PC-3 (cell line): ENCODE measurements around the gene RIT2. TPM values are rescaled to one million over a fixed set of nuclear protein-coding genes. Genes with fewer than 3 reads are reported as not detected.

ENCODE experiments used
- ATAC-seq: fragments of 200-7000 bp; cut with Tn5 transposase; 2 replicates; pipeline ENCODE4 v1.9.1; 2020; ENCODE audit warnings: mild to moderate bottlenecking, moderate library complexity
- BruUV-seq: library from RNA; stranded (reverse); fragments of 400-500 nt; replicated peaks from 2 replicates; lab custom pipeline; 2021; lab: Mats Ljungman, UMichigan
- CTCF ChIA-PET: fragments of 300-600 bp; sonication (Branson Sonifier 250); formaldehyde crosslinking; loops from one replicate; lab custom pipeline; 2022; ENCODE audit warnings: antibody characterized with exemption; lab: Charles Lee
- POLR2A ChIA-PET: fragments of 300-600 bp; sonication (Branson Sonifier 250); formaldehyde crosslinking; loops from one replicate; lab custom pipeline; 2022; ENCODE audit warnings: antibody characterized with exemption; ENCODE audit not compliant: unreplicated experiment; lab: Charles Lee
- DNase-seq: peaks from one replicate; pipeline ENCODE4 v3.0.0-alpha.2; 2015
- H2AFZ ChIP-seq: fragments of 300-600 bp; sonication (generic); 2 replicates; pipeline ENCODE4 v1.6.0; 2016; ENCODE audit warnings: antibody characterized with exemption, low read length
- H3F3A ChIP-seq: fragments of 300-600 bp; sonication (generic); one replicate; pipeline ENCODE4 v1.6.0; 2017; ENCODE audit warnings: antibody characterized with exemption, low read length, control low read depth, mild to moderate bottlenecking; ENCODE audit not compliant: unreplicated experiment
- H3K27ac ChIP-seq: fragments of 300-600 bp; sonication (generic); 2 replicates; pipeline ENCODE4 v1.5.1; 2016; ENCODE audit warnings: mild to moderate bottlenecking, low read length
- H3K27me3 ChIP-seq: fragments of 300-600 bp; sonication (generic); 2 replicates; pipeline ENCODE4 v1.6.1; 2016; ENCODE audit warnings: low read length, mixed read lengths
- H3K36me3 ChIP-seq: fragments of 300-600 bp; sonication (generic); 2 replicates; pipeline ENCODE4 v1.6.1; 2016; ENCODE audit warnings: low read depth, mixed run types, low read length, mixed read lengths
- H3K4me1 ChIP-seq: fragments of 300-600 bp; sonication (generic); 2 replicates; pipeline ENCODE4 v1.5.1; 2016; ENCODE audit warnings: low read length; ENCODE audit not compliant: insufficient read depth
- H3K4me2 ChIP-seq: fragments of 300-600 bp; sonication (generic); 2 replicates; pipeline ENCODE4 v1.6.0; 2016; ENCODE audit warnings: low read length
- H3K4me3 ChIP-seq: fragments of 300-600 bp; sonication (generic); 2 replicates; pipeline ENCODE4 v1.5.1; 2016; ENCODE audit warnings: mild to moderate bottlenecking, low read length, mixed read lengths
- H3K79me2 ChIP-seq: fragments of 300-600 bp; sonication (generic); 2 replicates; pipeline ENCODE4 v1.6.1; 2017; ENCODE audit warnings: low read length, mixed read lengths
- H3K9ac ChIP-seq: fragments of 300-600 bp; sonication (generic); 2 replicates; pipeline ENCODE4 v1.6.0; 2016; ENCODE audit warnings: mild to moderate bottlenecking, low read length
- H3K9me2 ChIP-seq: fragments of 300-600 bp; sonication (generic); replicated peaks from 2 replicates; pipeline ENCODE4 v1.6.1; 2016; ENCODE audit warnings: mixed run types, low read length, mixed read lengths
- H3K9me3 ChIP-seq: fragments of 300-600 bp; sonication (generic); 2 replicates; pipeline ENCODE4 v1.6.1; 2016; ENCODE audit warnings: low read length, mixed read lengths
- H4K20me1 ChIP-seq: fragments of 300-600 bp; sonication (generic); 2 replicates; pipeline ENCODE4 v1.6.1; 2016; ENCODE audit warnings: low read length, mixed read lengths
- CTCF ChIP-seq: fragments of 300-600 bp; sonication (generic); conservative IDR thresholded peaks from 2 replicates; pipeline ENCODE4 v1.5.1; 2017; ENCODE audit warnings: antibody characterized with exemption, low read depth, mild to moderate bottlenecking, low read length
- EZH2 ChIP-seq: fragments of 300-600 bp; sonication (generic); IDR thresholded peaks from one replicate; pipeline ENCODE4 v1.6.1; 2017; ENCODE audit warnings: antibody characterized with exemption, mild to moderate bottlenecking, low read length; ENCODE audit not compliant: unreplicated experiment
- EZH2phosphoT487 ChIP-seq: fragments of 300-600 bp; sonication (generic); IDR thresholded peaks from 2 replicates; pipeline ENCODE4 v1.6.1; 2018; ENCODE audit warnings: mild to moderate bottlenecking, antibody characterized with exemption, low read length, borderline replicate concordance
- intact Hi-C: fragments of 100-400 bp; cut with micrococcal nuclease; formaldehyde crosslinking; loops from 2 replicates; pipeline ENCODE4 v1.9.0; 2023
- total RNA-seq: library from RNA; depleted of rRNA; stranded (reverse); fragments of >200 nt; gene quantifications from 2 replicates; pipeline ENCODE4 v1.2.3, GENCODE V29; 2014

RIT2 gene
- total RNA-seq, 1 experiment from 2014 or later = not detected

- intact Hi-C loops = no loop called here
- TF ChIP-seq EZH2 (no peak), CTCF (no peak), EZH2phosphoT487 (no peak)
- H4K20me1 ChIP-seq = no peaks in the 10 kb centered on the region
- no peak for ATAC-seq
- H3F3A ChIP-seq = no peaks in the 10 kb centered on the region
- no peaks in the 10 kb centered on the region for H3K9me2 ChIP-seq
- POLR2A ChIA-PET = no interaction called here
- no peak for DNase-seq
- H3K4me3 ChIP-seq = no peak overlapping the region
- no peak overlapping the region for H2AFZ ChIP-seq
- no peaks in the 10 kb centered on the region for H3K4me1 ChIP-seq
- no peaks in the 10 kb centered on the region for H3K79me2 ChIP-seq
- H3K27ac ChIP-seq = no peak overlapping the region
- no peaks in the 10 kb centered on the region for H3K9me3 ChIP-seq
- BruUV-seq = no TSS peak
- H3K27me3 ChIP-seq = no peaks in the 10 kb centered on the region
- CTCF ChIA-PET = no interaction called here
- no peak overlapping the region for H3K4me2 ChIP-seq
- no peak overlapping the region for H3K9ac ChIP-seq
- no peaks in the 10 kb centered on the region for H3K36me3 ChIP-seq
Observed at GRCh38 chr18:43029414-43029813, 86.1 kb downstream of the RIT2 start.

- no peak overlapping the region for H3K4me2 ChIP-seq
- CTCF ChIA-PET = no interaction called here
- TF ChIP-seq CTCF (no peak), EZH2phosphoT487 (no peak), EZH2 (no peak)
Observed at GRCh38 chr18:43022874-43023273, 92.6 kb downstream of the RIT2 start.

GRCh38 chr18:43017622-43018021, 97.9 kb downstream of the RIT2 start:
- Histone ChIP-seq H3K4me2 (no peak overlapping the region), H3K79me2 (no peaks in the 10 kb centered on the region), H3K9me2 (no peaks in the 10 kb centered on the region), H3K9me3 (no peaks in the 10 kb centered on the region), H3K27ac (no peak overlapping the region), H2AFZ (no peak overlapping the region), H3K9ac (no peak overlapping the region), H3K4me1 (no peaks in the 10 kb centered on the region), H4K20me1 (no peaks in the 10 kb centered on the region), H3F3A (no peaks in the 10 kb centered on the region), H3K4me3 (no peak overlapping the region), H3K27me3 (no peaks in the 10 kb centered on the region), H3K36me3 (no peaks in the 10 kb centered on the region)
- ATAC-seq (no peak), DNase-seq (no peak)
- ChIA-PET POLR2A (no interaction called here), CTCF (no interaction called here)
- BruUV-seq = no TSS peak
- intact Hi-C loops = no loop called here
- TF ChIP-seq EZH2 (no peak), EZH2phosphoT487 (no peak), CTCF (no peak)

More at GRCh38 chr18:43022874-43023273, 92.6 kb downstream of the RIT2 start:
- BruUV-seq = no TSS peak
- no peak overlapping the region for H3K4me3 ChIP-seq
- no peaks in the 10 kb centered on the region for H3F3A ChIP-seq
- DNase-seq (no peak), ATAC-seq (no peak)
- POLR2A ChIA-PET = no interaction called here
- no peaks in the 10 kb centered on the region for H3K4me1 ChIP-seq
- intact Hi-C loops = no loop called here
- H3K27ac ChIP-seq = no peak overlapping the region
- H4K20me1 ChIP-seq = no peaks in the 10 kb centered on the region
- H3K36me3 ChIP-seq = no peaks in the 10 kb centered on the region
- H3K79me2 ChIP-seq = no peaks in the 10 kb centered on the region
- no peaks in the 10 kb centered on the region for H3K9me2 ChIP-seq
- H2AFZ ChIP-seq = no peak overlapping the region
- H3K9me3 ChIP-seq = no peaks in the 10 kb centered on the region
- no peak overlapping the region for H3K9ac ChIP-seq
- no peaks in the 10 kb centered on the region for H3K27me3 ChIP-seq
